Activated CD4-positive, alpha-beta T cell treated with anti-CD3 and anti-CD28 coated beads, Interleukin-2, amount 10 ng/mL, durations not matched to agents 7 days and 5 days (primary cell): Measurements from ENCODE around the gene SOX6. TPM values are rescaled to one million over a fixed set of nuclear protein-coding genes. Genes with fewer than 3 reads are reported as not detected.

Experiments used
- CTCF ChIA-PET: fragments of 350-600 bp; sonication (Branson Sonifier 250); formaldehyde crosslinking; loops from one replicate; lab custom pipeline; 2021; ENCODE audit warnings: antibody characterized with exemption; lab: Charles Lee
- POLR2A ChIA-PET: fragments of 350-600 bp; sonication (Branson Sonifier 250); formaldehyde crosslinking; loops from one replicate; lab custom pipeline; 2021; ENCODE audit warnings: antibody characterized with exemption; lab: Charles Lee
- DNase-seq: peaks from one replicate; pipeline ENCODE4 v3.0.0-alpha.2; 2020
- H3K27ac Mint-ChIP-seq: one replicate; pipeline ENCODE4 v1.8.0; 2021; ENCODE audit warnings: mild to moderate bottlenecking, moderate library complexity, mixed read lengths
- H3K27me3 Mint-ChIP-seq: one replicate; pipeline ENCODE4 v1.8.0; 2021; ENCODE audit warnings: mixed read lengths
- H3K36me3 Mint-ChIP-seq: one replicate; pipeline ENCODE4 v1.8.0; 2021; ENCODE audit warnings: low read depth, mixed read lengths
- H3K4me1 Mint-ChIP-seq: one replicate; pipeline ENCODE4 v1.8.0; 2021; ENCODE audit warnings: mixed read lengths
- H3K4me3 Mint-ChIP-seq: one replicate; pipeline ENCODE4 v1.8.0; 2021; ENCODE audit warnings: mild to moderate bottlenecking, moderate library complexity, mixed read lengths
- H3K9me3 Mint-ChIP-seq: one replicate; pipeline ENCODE4 v1.8.0; 2021; ENCODE audit warnings: mixed read lengths
- total RNA-seq, 2 experiments: library from RNA; stranded (reverse); gene quantifications; one replicate each; pipeline ENCODE4 v1.2.3, GENCODE V29; 2021

The SOX6 gene
- total RNA-seq, 2 experiments from 2014 or later: not detected

DNA sequence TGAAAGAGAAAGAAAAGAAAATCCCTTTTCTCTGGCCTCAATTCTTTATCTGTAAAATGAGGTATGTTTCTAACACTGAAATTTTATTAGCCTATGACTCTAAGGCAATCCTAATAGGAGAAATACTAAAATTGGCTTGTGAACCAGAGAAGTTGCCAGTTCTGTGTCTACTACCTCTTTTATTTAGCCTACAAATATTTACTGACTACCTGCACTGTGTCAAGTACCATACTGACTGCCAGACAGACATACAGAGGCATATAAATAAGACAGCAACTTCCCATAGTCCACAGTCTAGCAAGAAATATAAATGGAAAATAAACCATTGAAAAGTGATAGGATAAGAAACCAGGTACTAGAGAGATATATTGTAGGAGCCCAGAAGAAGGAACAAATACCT is 2.4 kb upstream of the SOX6 start:
- Mint-ChIP-seq H3K36me3 (no peaks in the 10 kb centered on the region), H3K27me3 (no peaks in the 10 kb centered on the region), H3K27ac (no peak overlapping the region), H3K9me3 (no peaks in the 10 kb centered on the region), H3K4me3 (no peak overlapping the region), H3K4me1 (no peaks in the 10 kb centered on the region)
- ChIA-PET CTCF (no interaction called here), POLR2A (no interaction called here)
- DNase-seq: no peak

DNA sequence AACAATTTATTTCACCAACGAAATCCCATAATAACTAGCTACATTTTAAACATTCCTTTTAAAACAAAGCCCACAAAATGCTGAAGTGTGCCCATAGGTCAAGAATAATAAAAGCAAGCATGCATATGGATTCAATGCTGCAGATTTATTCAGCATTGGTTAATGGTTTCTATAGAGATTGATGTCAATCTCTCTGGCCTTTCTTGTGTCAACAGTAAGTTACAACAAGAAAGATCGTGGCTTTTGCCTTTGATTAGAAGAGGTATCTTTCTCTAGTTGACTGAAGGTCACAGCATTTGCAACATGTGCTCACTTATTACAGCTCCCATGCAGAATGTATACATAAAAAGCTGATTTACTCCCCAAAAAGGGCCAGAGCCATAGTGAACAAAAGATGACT is 1.4 kb upstream of the SOX6 start:
- Mint-ChIP-seq H3K36me3 (no peaks in the 10 kb centered on the region), H3K27me3 (no peaks in the 10 kb centered on the region), H3K4me3 (no peak overlapping the region), H3K9me3 (no peaks in the 10 kb centered on the region), H3K4me1 (no peaks in the 10 kb centered on the region), H3K27ac (no peak overlapping the region)
- ChIA-PET POLR2A (no interaction called here), CTCF (no interaction called here)
- DNase-seq: no peak

DNA sequence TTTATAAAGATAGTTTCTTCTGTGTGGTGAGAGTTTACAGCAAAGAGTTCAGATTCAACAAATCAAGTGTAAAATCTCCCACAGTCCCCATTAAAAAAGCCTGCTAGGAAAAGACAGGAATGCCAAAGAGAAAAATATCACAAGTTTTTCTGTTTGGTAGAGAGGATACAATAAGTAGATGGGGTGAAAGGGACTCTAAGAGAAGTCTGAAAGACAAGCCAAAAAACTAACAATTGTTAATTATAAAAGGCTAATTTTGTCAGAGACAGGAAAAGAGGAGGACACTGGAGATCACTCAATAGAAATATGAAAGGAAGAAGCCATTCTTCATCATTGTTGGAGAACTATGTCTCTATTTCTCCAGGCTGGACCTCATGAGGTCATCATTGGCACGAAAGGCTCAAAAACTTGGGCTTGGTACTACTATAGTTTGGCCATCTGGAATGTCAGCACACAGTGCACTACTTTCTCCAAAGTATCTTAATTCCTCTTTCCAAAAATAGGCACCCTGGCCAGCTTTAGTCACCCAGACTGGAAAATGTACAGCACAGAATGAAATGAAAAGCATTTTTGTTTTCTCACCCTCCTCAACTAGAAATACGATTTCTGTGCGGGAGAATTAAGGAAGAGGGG is 531 bp upstream of the SOX6 start:
- ChIA-PET CTCF (no interaction called here), POLR2A (no interaction called here)
- Mint-ChIP-seq H3K36me3 (no peaks in the 10 kb centered on the region), H3K27ac (no peak overlapping the region), H3K9me3 (no peaks in the 10 kb centered on the region), H3K27me3 (no peaks in the 10 kb centered on the region), H3K4me3 (no peak overlapping the region), H3K4me1 (no peaks in the 10 kb centered on the region)
- no peak for DNase-seq

DNA sequence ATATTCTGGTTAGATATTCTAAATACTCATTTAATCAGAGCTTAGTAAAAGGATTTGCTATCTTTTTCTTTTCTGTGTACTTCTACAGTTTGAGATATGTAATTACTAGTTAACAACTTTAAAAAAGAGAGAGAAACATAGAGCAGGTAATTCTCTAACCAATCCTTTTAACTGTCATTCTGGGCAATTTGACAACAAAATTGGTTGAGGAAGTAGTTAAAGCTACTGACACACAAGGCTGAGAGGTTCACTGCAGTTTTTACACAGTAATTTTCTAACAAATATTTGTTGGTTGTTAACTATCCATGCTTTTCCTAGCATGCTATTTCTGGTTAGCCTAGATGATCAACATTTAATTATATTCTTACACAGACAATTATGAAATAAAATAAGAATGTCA is 3.6 kb downstream of the SOX6 start:
- Mint-ChIP-seq H3K9me3 (no peaks in the 10 kb centered on the region), H3K4me3 (no peak overlapping the region), H3K27ac (no peak overlapping the region), H3K4me1 (no peaks in the 10 kb centered on the region), H3K36me3 (no peaks in the 10 kb centered on the region), H3K27me3 (no peaks in the 10 kb centered on the region)
- no peak for DNase-seq
- ChIA-PET CTCF (no interaction called here), POLR2A (no interaction called here)

DNA sequence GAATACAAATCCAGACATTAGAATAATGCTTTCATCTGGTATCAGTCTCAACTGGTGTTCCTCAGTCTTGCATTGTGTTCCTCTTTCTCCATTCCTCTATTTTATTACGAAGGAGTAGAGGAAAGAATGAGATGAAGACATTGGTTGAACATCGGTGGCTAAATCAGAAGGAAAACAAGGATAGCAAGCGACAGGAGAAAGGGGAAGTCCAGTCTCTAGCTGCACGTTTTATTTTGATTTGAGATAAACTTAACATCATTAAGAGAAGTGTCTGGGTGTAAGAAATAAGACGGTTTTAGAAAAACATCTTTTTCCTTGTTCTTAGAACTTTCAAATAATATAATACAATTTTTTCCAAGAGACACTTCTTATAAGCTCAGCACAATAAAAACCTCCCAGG is 6.2 kb downstream of the SOX6 start:
- Mint-ChIP-seq H3K36me3 (no peaks in the 10 kb centered on the region), H3K4me3 (no peak overlapping the region), H3K9me3 (no peaks in the 10 kb centered on the region), H3K4me1 (no peaks in the 10 kb centered on the region), H3K27me3 (no peaks in the 10 kb centered on the region), H3K27ac (no peak overlapping the region)
- ChIA-PET CTCF (no interaction called here), POLR2A (no interaction called here)
- no peak for DNase-seq

DNA sequence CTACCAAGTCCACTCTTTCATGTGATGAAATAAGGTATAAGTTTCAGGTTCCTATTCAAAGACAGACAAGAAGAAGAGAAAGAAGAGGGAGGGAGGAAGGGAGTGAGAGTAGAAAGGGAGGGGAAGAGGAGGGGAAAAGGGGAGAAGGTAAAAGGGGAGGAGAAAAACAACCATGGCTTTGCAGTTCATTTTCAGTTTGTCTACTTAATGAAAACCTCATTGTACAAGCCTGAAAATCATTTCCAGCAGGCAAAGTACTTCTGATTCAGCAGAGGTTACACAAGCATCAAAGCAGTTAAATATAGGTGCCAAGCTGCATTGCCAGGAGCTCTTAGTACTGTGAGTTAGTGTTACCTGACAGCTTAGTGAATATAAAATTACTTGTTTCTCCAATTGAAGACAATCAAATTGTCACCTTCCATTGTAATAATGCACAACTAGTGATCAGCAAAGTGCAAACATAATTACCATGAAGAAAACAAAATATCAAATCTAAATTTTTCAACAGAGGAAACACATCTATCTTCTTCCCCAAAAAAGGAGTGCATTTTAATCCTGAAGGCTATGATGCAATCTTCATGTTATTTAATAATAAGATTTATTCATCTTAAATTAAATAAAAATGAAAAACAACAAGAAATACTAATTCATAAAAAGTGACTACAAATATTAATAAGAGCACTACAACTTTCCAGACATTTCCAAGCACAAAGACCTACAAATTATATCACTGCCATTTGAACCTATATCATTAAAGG is 8.2 kb downstream of the SOX6 start:
- DNase-seq: no peak
- POLR2A ChIA-PET: no interaction called here
- no peaks in the 10 kb centered on the region for H3K4me1 Mint-ChIP-seq
- CTCF ChIA-PET: no interaction called here
- H3K9me3 Mint-ChIP-seq: no peaks in the 10 kb centered on the region
- H3K4me3 Mint-ChIP-seq: no peak overlapping the region
- H3K27ac Mint-ChIP-seq: no peak overlapping the region
- no peaks in the 10 kb centered on the region for H3K36me3 Mint-ChIP-seq
- no peaks in the 10 kb centered on the region for H3K27me3 Mint-ChIP-seq

DNA sequence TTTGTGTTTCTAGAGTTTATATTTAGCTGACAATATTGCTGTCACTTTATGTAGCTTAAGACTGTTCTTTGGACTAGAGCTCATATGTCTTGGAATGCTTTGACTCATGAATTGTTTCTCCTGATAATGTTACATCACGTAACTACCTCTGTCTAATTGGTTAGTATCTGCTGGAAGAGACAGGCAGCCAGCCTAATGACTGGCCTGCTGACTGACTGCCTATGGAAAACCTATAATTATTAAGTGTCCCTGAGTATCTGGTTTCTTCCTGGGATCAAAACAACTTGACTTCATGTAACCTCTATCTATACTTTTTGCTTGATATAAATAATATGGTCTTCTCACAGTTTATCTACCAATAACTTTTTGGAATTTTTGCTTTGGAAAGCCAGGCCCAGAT is 9.4 kb downstream of the SOX6 start:
- Mint-ChIP-seq H3K27ac (no peak overlapping the region), H3K9me3 (no peaks in the 10 kb centered on the region), H3K4me3 (no peak overlapping the region), H3K4me1 (no peaks in the 10 kb centered on the region), H3K27me3 (no peaks in the 10 kb centered on the region), H3K36me3 (no peaks in the 10 kb centered on the region)
- DNase-seq: no peak
- CTCF ChIA-PET: no interaction called here
- POLR2A ChIA-PET: no interaction called here

DNA sequence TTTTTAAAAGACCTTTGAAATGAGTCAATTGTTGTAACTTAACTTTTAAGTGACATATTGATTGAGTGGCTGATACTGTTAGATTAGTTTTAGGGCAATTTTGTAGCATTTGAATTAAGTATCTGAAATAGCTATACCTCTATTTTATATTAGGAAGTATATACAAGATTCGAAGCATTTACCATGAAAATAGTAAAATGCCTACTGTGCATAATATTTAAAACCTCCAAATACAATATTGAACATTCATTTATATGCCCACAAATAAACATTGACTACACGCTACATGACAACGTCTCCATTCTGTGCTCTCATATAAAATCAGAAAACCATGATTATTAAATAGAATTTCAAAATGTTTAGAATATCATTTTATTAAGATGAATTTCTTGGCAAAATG is 14.5 kb downstream of the SOX6 start:
- Mint-ChIP-seq H3K36me3 (no peaks in the 10 kb centered on the region), H3K27me3 (no peaks in the 10 kb centered on the region), H3K9me3 (no peaks in the 10 kb centered on the region), H3K4me1 (peaks cover 3% of the 10 kb centered on the region), H3K4me3 (no peak overlapping the region), H3K27ac (no peak overlapping the region)
- POLR2A ChIA-PET: no interaction called here
- no peak for DNase-seq
- CTCF ChIA-PET: no interaction called here

DNA sequence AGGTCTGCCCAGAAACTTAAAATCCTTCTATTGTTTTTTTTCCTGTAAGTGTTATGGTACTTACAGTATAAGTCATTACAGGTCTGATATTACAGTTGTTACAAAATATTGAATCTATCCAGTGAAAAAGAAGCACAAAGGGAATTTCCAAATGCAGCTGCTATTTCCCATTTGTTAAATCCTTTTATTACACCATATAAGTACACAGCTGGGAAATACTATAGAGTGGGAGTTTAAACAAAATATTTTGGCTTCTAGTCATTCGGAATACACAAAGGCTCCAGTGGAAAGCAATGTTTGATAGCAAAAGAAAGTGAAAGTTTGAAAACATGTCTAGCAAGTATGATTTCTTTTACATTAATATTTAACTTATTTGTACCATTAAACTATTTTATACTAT is 18.0 kb downstream of the SOX6 start:
- H3K4me1 Mint-ChIP-seq: peaks cover 3% of the 10 kb centered on the region
- no peak overlapping the region for H3K4me3 Mint-ChIP-seq
- no peaks in the 10 kb centered on the region for H3K27me3 Mint-ChIP-seq
- no peaks in the 10 kb centered on the region for H3K9me3 Mint-ChIP-seq
- no peaks in the 10 kb centered on the region for H3K36me3 Mint-ChIP-seq
- POLR2A ChIA-PET: no interaction called here
- CTCF ChIA-PET: no interaction called here
- no peak for DNase-seq
- no peak overlapping the region for H3K27ac Mint-ChIP-seq

DNA sequence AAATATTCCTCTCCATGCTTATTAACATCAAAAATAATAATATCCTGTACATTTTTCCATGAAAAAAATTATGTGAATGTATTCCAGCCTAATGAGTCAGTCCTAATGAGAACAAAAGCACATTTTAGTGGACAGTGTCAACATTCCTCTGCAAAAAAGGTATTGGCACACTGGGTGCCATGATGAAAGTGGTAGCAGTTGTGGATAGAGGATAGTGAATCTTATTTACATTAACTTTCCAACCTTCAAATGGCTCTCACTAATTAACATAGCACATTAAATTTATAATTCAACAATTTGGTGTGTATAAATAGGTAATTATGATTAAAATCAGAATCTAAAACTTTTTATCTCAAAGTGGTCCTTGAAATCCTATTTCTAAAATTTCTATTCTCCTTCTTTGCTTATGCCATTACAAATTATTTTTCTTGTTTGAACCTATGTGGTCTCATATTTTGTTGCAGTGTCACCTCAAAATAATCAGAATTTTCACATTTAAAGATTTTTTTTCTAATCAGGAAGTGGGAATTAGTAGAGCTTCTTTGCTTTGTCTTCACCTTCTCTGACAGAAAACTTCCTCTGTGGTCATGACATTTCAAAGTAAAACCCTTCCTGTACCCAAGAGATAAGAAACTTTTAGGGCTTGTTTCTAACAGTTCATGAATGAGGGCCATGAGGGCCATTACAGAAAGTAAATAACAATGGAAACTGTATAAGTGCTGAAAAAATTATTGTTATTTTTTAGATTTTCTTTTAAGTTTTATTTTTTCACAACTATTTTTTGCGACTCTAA is 18.7 kb downstream of the SOX6 start:
- H3K4me3 Mint-ChIP-seq: no peak overlapping the region
- H3K9me3 Mint-ChIP-seq: no peaks in the 10 kb centered on the region
- no peak overlapping the region for H3K27ac Mint-ChIP-seq
- ChIA-PET CTCF (no interaction called here), POLR2A (no interaction called here)
- H3K27me3 Mint-ChIP-seq: no peaks in the 10 kb centered on the region
- H3K36me3 Mint-ChIP-seq: no peaks in the 10 kb centered on the region
- H3K4me1 Mint-ChIP-seq: peaks cover 3% of the 10 kb centered on the region
- no peak for DNase-seq

DNA sequence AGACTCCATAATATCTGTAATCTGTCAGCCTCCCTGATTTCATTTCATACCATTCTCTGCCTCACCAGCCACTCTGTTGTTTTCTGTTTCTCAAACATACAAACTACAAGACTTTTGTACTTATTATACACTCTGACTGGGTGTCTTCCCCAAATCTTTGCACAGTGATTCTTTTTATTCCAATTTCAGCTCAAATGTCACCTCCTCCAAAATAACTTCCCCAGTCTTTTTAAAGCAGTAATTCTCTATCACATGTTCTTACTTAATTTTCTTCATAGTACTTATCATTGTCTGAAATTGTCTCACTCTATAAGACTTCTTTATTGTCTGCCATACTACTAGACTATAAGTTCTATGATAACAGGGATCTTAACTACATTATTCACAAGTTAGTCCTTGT is 19.6 kb downstream of the SOX6 start:
- H3K27ac Mint-ChIP-seq: no peak overlapping the region
- ChIA-PET CTCF (no interaction called here), POLR2A (no interaction called here)
- no peak overlapping the region for H3K4me3 Mint-ChIP-seq
- peaks cover 3% of the 10 kb centered on the region for H3K4me1 Mint-ChIP-seq
- H3K9me3 Mint-ChIP-seq: no peaks in the 10 kb centered on the region
- no peak for DNase-seq
- no peaks in the 10 kb centered on the region for H3K36me3 Mint-ChIP-seq
- no peaks in the 10 kb centered on the region for H3K27me3 Mint-ChIP-seq

DNA sequence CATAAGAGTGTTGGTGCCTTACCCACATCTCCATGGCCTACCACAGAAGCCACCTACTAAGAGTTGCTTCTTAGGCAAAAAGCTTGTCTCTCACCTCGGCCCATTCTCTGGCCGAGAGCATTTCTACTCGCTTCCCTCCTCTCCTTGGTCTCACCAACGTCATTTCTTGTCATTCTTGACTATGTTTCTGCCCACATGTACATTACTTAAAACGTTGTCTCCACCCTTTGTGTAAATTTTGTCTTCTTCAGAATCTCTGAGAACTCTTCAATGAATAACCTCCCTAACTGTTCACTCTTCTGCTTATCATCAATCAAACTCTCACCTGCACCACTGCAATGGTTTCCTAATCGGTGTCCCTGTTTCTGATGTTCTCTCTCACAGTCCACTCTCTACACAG is 20.1 kb downstream of the SOX6 start:
- Mint-ChIP-seq H3K4me1 (peaks cover 3% of the 10 kb centered on the region), H3K27me3 (no peaks in the 10 kb centered on the region), H3K9me3 (no peaks in the 10 kb centered on the region), H3K27ac (no peak overlapping the region), H3K4me3 (no peak overlapping the region), H3K36me3 (no peaks in the 10 kb centered on the region)
- ChIA-PET CTCF (no interaction called here), POLR2A (no interaction called here)
- no peak for DNase-seq

DNA sequence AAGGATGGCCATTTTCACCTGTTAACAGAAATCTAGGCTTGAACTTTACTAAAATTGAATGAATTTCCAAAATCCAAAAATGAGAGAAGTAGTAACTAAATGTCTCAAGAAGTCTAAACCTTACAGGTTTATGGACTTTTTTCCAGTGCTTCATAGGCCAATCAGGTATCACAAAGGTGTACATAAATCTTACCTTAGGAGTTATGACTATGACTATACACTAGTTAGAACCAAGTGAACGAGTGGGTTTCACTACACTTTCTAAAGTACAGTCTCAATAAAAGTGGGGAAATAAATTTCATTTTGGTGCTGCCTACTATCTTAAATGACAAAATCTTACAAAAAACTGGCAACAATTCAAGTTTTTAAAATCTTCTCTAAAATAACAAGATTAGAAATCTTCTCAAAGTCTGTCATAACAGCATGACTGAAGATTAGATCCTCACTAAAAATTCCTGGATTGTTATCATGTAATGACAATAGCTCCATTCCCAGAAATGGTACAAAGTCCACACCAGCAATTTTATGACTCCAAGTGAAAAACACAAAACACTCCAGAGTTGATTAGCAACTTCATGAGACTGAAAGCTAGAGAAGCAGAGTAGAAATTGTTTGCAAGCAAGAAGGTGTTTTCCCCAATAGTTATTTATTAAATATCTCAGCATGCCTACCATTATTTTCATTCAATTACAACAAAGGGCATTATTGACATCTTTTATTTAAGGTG is 20.9 kb downstream of the SOX6 start:
- H3K4me3 Mint-ChIP-seq: no peak overlapping the region
- ChIA-PET CTCF (no interaction called here), POLR2A (no interaction called here)
- peaks cover 3% of the 10 kb centered on the region for H3K4me1 Mint-ChIP-seq
- H3K27me3 Mint-ChIP-seq: no peaks in the 10 kb centered on the region
- H3K36me3 Mint-ChIP-seq: no peaks in the 10 kb centered on the region
- no peaks in the 10 kb centered on the region for H3K9me3 Mint-ChIP-seq
- no peak overlapping the region for H3K27ac Mint-ChIP-seq
- no peak for DNase-seq
